Adipocyte (in vitro differentiated cells): Measurements from ENCODE around the gene SLC15A1.

ENCODE experiments used
- DNase-seq: peaks from one replicate; pipeline ENCODE4 v3.0.0-alpha.2; 2015; ENCODE audit warnings: low read depth
- H3K27me3 ChIP-seq: replicated peaks from 2 replicates; pipeline ENCODE4 v1.7.0; 2013; ENCODE audit warnings: mild to moderate bottlenecking, low read length, moderate library complexity; ENCODE audit not compliant: control insufficient read depth, insufficient read depth
- H3K36me3 ChIP-seq: 2 replicates; pipeline ENCODE4 v1.7.0; 2013; ENCODE audit warnings: low read length, mild to moderate bottlenecking, moderate library complexity; ENCODE audit not compliant: control insufficient read depth, insufficient read depth, severe bottlenecking
- H3K4me1 ChIP-seq: 2 replicates; pipeline ENCODE4 v1.7.0; 2013; ENCODE audit warnings: mild to moderate bottlenecking, low read length, moderate library complexity; ENCODE audit not compliant: control insufficient read depth, insufficient read depth
- H3K4me3 ChIP-seq: 2 replicates; pipeline ENCODE4 v1.7.0; 2013; ENCODE audit warnings: mild to moderate bottlenecking, low read length, moderate library complexity
- H3K9ac ChIP-seq: 2 replicates; pipeline ENCODE4 v1.7.0; 2013; ENCODE audit warnings: mild to moderate bottlenecking, low read length, moderate library complexity
- H3K9me3 ChIP-seq: 2 replicates; pipeline ENCODE4 v1.7.0; 2013; ENCODE audit warnings: mild to moderate bottlenecking, low read length, moderate library complexity; ENCODE audit not compliant: control insufficient read depth

Gene SLC15A1

GRCh38 chr13:98752467-98753290, at the start of gene SLC15A1:
SLC15A1 (minus strand) TSS chr13:98752672; CDS start chr13:98752598, 74 bp downstream.
- H3K27me3 ChIP-seq: peaks cover 40% of the 10 kb centered on the region
- peaks cover 15% of the 10 kb centered on the region for H3K4me1 ChIP-seq
- no peak for DNase-seq
- peak within 1 kb of the TSS; percentile 59 for H3K4me3 ChIP-seq
- H3K9me3 ChIP-seq: peaks cover 8% of the 10 kb centered on the region
- H3K36me3 ChIP-seq: no peaks in the 10 kb centered on the region
- H3K9ac ChIP-seq: no peak within 1 kb of the TSS

- H3K9ac ChIP-seq: no peak overlapping the region
- no peaks in the 10 kb centered on the region for H3K27me3 ChIP-seq
- no peaks in the 10 kb centered on the region for H3K36me3 ChIP-seq
- H3K4me1 ChIP-seq: peaks cover 18% of the 10 kb centered on the region
- H3K4me3 ChIP-seq: no peak overlapping the region
- no peak for DNase-seq
- H3K9me3 ChIP-seq: no peaks in the 10 kb centered on the region
These were observed 49.4 kb upstream of the SLC15A1 start for GRCh38 chr13:98801626-98802418.

- H3K9ac ChIP-seq: no peak overlapping the region
- peaks cover 18% of the 10 kb centered on the region for H3K4me1 ChIP-seq
- no peak for DNase-seq
- no peak overlapping the region for H3K4me3 ChIP-seq
- no peaks in the 10 kb centered on the region for H3K27me3 ChIP-seq
- H3K36me3 ChIP-seq: no peaks in the 10 kb centered on the region
- no peaks in the 10 kb centered on the region for H3K9me3 ChIP-seq
These were observed 47.6 kb upstream of the SLC15A1 start for GRCh38 chr13:98800078-98800477.

GRCh38 chr13:98798849-98799645, 46.6 kb upstream of the SLC15A1 start:
- peaks cover 6% of the 10 kb centered on the region for H3K36me3 ChIP-seq
- no peaks in the 10 kb centered on the region for H3K9me3 ChIP-seq
- H3K4me3 ChIP-seq: no peak overlapping the region
- H3K4me1 ChIP-seq: peaks cover 18% of the 10 kb centered on the region
- no peaks in the 10 kb centered on the region for H3K27me3 ChIP-seq
- no peak overlapping the region for H3K9ac ChIP-seq
- DNase-seq: peak; percentile 94

DNA sequence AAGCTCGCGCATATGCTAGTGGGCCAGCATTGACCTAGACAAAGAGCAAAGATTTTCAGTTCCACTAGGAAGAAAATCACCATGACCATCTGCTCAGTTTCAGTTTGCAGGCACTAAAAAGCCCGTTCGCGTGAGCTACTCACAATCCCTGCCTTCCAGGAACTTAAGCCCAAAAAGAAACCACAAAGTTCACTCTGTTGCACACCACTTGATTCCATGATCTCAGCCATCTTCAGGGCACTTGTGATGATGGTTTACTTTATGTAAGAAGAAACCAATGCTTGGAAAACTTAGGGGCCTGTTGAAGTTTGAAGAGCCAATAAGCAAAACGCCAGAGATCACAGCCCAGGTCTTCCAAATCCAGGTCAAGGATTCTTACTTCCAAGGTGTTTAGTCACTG, 45.0 kb upstream of the SLC15A1 start:
- Histone ChIP-seq H3K36me3 (peaks cover 6% of the 10 kb centered on the region), H3K9ac (no peak overlapping the region), H3K4me1 (peaks cover 18% of the 10 kb centered on the region), H3K4me3 (no peak overlapping the region), H3K9me3 (no peaks in the 10 kb centered on the region), H3K27me3 (no peaks in the 10 kb centered on the region)
- no peak for DNase-seq

GRCh38 chr13:98796798-98797197, 44.3 kb upstream of the SLC15A1 start:
- no peak overlapping the region for H3K4me3 ChIP-seq
- peaks cover 6% of the 10 kb centered on the region for H3K36me3 ChIP-seq
- H3K4me1 ChIP-seq: peaks cover 18% of the 10 kb centered on the region
- no peaks in the 10 kb centered on the region for H3K9me3 ChIP-seq
- no peak for DNase-seq
- no peak overlapping the region for H3K9ac ChIP-seq
- no peaks in the 10 kb centered on the region for H3K27me3 ChIP-seq

- Histone ChIP-seq H3K36me3 (peaks cover 6% of the 10 kb centered on the region), H3K4me3 (no peak overlapping the region), H3K9me3 (no peaks in the 10 kb centered on the region), H3K27me3 (no peaks in the 10 kb centered on the region), H3K9ac (no peak overlapping the region), H3K4me1 (peaks cover 18% of the 10 kb centered on the region)
- no peak for DNase-seq
These were observed 43.7 kb upstream of the SLC15A1 start for GRCh38 chr13:98796191-98796590.

GRCh38 chr13:98795220-98795619, 42.7 kb upstream of the SLC15A1 start:
- DNase-seq: no peak
- H3K9me3 ChIP-seq: no peaks in the 10 kb centered on the region
- H3K36me3 ChIP-seq: peaks cover 6% of the 10 kb centered on the region
- H3K4me1 ChIP-seq: peaks cover 18% of the 10 kb centered on the region
- H3K27me3 ChIP-seq: no peaks in the 10 kb centered on the region
- H3K9ac ChIP-seq: no peak overlapping the region
- no peak overlapping the region for H3K4me3 ChIP-seq

DNA sequence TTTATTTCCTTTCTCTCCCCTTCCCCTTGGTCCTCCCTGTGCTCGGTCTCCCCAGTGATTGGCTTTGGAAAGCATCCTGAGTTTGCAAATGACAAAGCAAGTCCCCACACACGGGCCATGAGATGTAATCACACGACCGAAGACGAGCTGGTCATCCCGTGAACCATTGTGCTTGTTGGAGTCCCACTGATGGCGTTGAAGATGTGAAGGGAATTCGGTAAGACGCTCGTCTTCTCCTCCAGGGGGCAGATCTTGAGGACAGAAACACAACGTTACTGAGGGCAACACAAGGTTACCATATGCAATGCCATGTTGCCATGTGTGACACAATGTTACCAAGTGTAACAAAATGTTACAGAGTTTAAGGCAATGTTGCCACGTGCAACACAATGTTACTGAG, 42.0 kb upstream of the SLC15A1 start:
- Histone ChIP-seq H3K27me3 (no peaks in the 10 kb centered on the region), H3K4me3 (no peak overlapping the region), H3K36me3 (peaks cover 6% of the 10 kb centered on the region)

DNA sequence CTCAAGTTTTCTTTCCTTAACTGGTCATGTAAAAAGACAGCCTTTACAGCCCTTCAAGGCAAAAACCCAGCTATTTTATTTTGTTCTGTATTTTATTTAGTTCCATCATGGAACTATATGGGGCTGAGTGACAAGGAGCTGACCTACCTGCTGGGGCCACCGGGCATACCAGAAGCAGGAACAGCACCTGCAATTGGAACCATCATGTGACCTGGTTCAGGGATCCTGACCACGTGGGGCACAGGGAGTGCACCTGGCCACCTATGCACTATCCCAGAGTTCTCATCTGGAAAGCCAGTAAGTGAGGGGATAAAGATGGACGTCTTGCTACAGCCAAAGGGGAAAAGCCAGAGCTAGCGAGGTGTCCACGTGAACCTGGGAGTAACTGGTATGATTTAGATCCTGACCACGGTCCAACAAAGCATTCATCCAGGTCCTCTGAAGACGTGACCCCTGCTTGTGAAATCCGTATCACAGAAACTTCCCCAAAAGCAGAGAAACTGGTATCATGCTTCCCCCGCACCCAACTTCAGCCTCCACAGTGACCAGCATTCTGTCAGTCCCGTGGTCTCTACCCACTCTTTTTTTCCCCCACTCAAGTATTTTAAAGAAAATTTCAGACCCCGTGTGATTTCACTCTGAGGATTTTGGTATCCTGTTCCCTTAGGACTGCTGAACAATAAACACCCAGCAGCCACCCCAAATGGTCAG, 40.5 kb upstream of the SLC15A1 start:
- Histone ChIP-seq H3K4me3 (no peak overlapping the region), H3K4me1 (peaks cover under 1% of the 10 kb centered on the region), H3K9me3 (no peaks in the 10 kb centered on the region), H3K9ac (no peak overlapping the region), H3K27me3 (peaks cover 6% of the 10 kb centered on the region), H3K36me3 (peaks cover 6% of the 10 kb centered on the region)
- DNase-seq: no peak

More for the DNA sequence above, 42.0 kb upstream of the SLC15A1 start:
- H3K9me3 ChIP-seq: no peaks in the 10 kb centered on the region
- DNase-seq: no peak
- peaks cover 16% of the 10 kb centered on the region for H3K4me1 ChIP-seq
- no peak overlapping the region for H3K9ac ChIP-seq
